ENCODE measurements around the gene CMSS1.

Gene CMSS1

GRCh38 chr3:100179692-100180349 lies 362.2 kb downstream of the CMSS1 start:
- no peak for DNase-seq (ENCODE audit: low spot score)

DNA sequence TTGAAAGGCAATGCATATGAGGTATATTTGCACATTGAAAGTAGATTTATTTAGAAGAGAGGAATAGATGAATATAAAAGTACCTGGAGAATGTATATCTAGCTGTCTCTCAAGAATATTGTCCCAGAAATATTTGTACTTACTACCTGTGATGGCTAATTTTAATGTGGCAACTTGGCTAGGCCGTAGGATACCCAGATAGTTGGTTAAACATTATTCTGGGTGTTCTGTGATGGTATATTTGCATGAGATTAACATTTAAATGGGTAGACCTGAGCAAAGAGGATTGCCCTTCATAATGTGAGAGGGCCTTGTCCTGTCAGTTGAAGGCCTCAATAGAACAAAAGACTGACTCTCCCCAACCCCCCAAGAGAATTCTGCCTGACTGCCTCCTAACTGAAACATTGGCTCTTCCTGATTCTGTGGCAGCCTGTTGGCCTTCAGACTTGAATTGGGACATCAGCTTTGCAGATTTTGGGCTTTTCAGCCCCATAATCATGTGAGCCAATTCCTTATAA lies 366.0 kb downstream of the CMSS1 start:
- no peak for DNase-seq (ENCODE audit: low spot score)

GRCh38 chr3:100184948-100185570 lies 367.4 kb downstream of the CMSS1 start:
- DNase-seq (ENCODE audit: low spot score) = no peak

DNA sequence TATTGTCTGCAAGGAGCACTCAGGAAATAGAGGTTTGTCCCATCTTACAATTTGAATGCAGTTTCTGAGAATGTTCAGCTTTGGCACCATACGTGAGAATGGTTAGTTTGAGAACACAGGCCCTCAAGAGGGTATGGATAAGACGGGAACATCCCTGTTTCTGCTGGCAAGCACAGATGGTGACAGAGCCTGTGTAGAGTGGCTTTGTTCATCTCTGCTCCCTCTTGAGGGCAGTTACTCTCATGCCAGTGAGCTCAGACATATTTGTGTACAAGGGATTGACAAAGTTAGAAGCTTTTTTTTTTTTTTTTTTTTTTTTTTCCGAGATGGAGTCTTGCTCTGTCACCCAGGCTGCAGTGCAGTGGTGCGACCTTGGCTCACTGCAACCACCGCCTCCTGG lies 368.2 kb downstream of the CMSS1 start:
- no peak for DNase-seq (ENCODE audit: low spot score)

- no peak for DNase-seq (ENCODE audit: low spot score)
Measured at GRCh38 chr3:100189444-100189964, 371.8 kb downstream of the CMSS1 start.

GRCh38 chr3:100195375-100195774 lies 377.7 kb downstream of the CMSS1 start:
- no peak for DNase-seq (ENCODE audit: low spot score)

- no peak for DNase-seq (ENCODE audit: low spot score)
Measured at GRCh38 chr3:100197876-100198275, 380.2 kb downstream of the CMSS1 start.

- DNase-seq (ENCODE audit: low spot score) = no peak
Measured at GRCh38 chr3:100198579-100199269, 381.1 kb downstream of the CMSS1 start.

DNA sequence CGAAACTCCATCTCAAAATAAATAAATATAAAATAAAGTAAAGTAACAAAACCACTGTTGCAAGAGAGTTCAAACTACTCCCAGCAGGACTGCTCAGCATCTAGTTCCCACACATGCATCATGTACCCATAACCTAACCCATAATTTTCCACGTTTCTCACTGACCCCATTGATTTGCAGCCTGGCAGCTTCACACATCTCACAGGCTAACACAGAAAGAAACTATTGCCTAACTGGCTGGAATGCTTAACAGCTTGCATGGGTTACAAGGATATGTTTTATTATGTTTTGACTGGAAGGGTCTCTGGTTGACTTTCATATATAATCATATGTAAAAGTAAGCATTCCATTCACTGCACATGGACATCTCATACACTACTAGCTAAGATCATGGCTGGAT lies 387.5 kb downstream of the CMSS1 start:
- no peak for DNase-seq (ENCODE audit: low spot score)

GRCh38 chr3:100206687-100207086 lies 389.0 kb downstream of the CMSS1 start:
- DNase-seq (ENCODE audit: low spot score) = no peak

DNA sequence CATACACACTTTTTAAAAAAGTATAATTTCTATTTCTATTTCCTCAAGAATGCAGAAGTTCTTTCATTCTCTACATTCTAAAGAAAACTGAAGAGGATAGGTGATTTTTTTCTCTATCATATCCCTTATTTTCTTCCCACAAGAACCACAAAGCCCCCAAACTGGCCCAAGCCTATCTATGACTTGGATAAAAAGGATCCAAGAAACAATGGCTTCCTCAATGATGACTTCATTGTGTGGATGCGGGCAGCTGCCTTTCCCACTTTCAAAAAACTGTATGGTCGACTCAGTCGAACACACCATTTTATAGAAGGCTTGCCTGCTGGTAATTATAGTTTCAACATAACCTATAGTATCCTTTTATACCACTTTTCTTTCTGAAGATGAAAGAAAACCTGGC lies 390.2 kb downstream of the CMSS1 start:
- DNase-seq (ENCODE audit: low spot score) = no peak

- no peak for DNase-seq (ENCODE audit: low spot score)
Measured at GRCh38 chr3:100209169-100209568, 391.5 kb downstream of the CMSS1 start.

GRCh38 chr3:100209948-100210771 lies 392.5 kb downstream of the CMSS1 start:
- no peak for DNase-seq (ENCODE audit: low spot score)

- DNase-seq (ENCODE audit: low spot score) = no peak
Measured at GRCh38 chr3:100210772-100211135, 393.1 kb downstream of the CMSS1 start.

- DNase-seq (ENCODE audit: low spot score) = no peak
Measured at GRCh38 chr3:100213891-100214573, 396.4 kb downstream of the CMSS1 start.

DNA sequence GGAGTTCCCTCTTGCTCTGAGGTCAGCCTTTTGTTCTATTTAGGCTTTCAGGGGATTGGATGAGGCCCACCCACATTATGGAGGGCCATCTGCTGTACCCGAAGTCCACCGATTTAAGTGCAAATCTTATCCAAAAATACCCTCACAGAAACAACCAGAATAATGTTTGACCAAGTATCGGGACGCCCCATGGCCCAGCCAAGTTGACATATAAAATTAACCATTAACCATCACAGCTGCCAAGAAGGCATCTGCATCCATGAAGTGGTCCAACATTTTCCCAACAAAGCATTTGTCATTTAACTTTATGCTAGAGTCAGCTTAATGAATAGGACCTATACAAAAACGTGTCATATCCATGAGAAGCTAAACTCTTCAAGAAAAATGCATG lies 396.9 kb downstream of the CMSS1 start:
- DNase-seq (ENCODE audit: low spot score) = no peak

GRCh38 chr3:100216713-100217112 lies 399.1 kb downstream of the CMSS1 start:
- DNase-seq (ENCODE audit: low spot score) = no peak

GRCh38 chr3:100221159-100221558 lies 403.5 kb downstream of the CMSS1 start:
- DNase-seq (ENCODE audit: low spot score) = no peak

GRCh38 chr3:100225193-100225592 lies 407.5 kb downstream of the CMSS1 start:
- no peak for DNase-seq (ENCODE audit: low spot score)

GRCh38 chr3:100225883-100226282 lies 408.2 kb downstream of the CMSS1 start:
- no peak for DNase-seq (ENCODE audit: low spot score)

DNA sequence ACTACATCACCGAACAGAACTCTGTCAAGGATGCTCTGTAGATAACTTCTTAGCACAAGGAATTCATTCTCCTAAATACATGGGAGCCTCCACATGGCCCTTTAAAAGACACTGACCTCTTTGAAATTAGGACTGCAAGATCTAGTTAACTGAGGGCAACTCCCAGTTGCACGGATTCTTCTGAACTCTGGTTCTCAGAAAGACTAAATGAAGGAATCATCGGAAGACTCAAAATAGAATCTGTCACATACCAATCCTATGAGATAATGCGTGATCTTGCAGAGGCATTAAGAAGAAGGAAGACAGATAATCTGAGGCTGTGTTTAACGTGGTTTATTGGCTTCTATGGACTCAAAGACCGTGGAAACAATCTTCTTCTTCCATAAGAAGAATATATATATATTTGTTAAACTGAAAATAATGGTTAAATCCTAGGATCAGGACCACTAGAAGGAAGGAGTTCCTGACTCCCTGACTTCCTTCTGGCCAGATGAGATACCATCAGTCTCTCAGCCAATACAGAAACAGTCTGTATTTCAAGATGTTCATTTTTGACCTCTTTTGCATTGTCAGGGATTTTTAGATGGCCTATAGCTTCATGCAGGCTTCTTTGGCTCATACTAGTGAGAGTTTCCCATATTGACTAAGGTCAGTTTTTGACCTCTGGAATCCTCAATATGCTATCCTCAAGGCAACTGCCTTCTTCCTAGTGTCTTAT lies 409.2 kb downstream of the CMSS1 start:
- DNase-seq (ENCODE audit: low spot score) = no peak

Measured in germinal center (tissue), 1 donor.